NB4 (cell line): Measurements from ENCODE around the gene CEP290.

ENCODE experiments used
- CTCF ChIP-seq: IDR thresholded peaks from one replicate; pipeline ENCODE4 v1.5.1; 2012; ENCODE audit warnings: low read depth, low read length
- MAX ChIP-seq: IDR thresholded peaks from 2 replicates; pipeline ENCODE4 v1.6.1; 2011; ENCODE audit warnings: low read depth, low read length

GRCh38 chr12:88185988-88186387 lies 44.1 kb upstream of the CEP290 start:
- TF ChIP-seq CTCF (no peak), MAX (no peak)
